Measurements from ENCODE around the gene SUGCT. TPM values are rescaled to one million over a fixed set of nuclear protein-coding genes. Genes with fewer than 3 reads are reported as not detected.

SUGCT gene
- total RNA-seq, 1 experiment from 2014 or later, result 1.6 TPM

DNA sequence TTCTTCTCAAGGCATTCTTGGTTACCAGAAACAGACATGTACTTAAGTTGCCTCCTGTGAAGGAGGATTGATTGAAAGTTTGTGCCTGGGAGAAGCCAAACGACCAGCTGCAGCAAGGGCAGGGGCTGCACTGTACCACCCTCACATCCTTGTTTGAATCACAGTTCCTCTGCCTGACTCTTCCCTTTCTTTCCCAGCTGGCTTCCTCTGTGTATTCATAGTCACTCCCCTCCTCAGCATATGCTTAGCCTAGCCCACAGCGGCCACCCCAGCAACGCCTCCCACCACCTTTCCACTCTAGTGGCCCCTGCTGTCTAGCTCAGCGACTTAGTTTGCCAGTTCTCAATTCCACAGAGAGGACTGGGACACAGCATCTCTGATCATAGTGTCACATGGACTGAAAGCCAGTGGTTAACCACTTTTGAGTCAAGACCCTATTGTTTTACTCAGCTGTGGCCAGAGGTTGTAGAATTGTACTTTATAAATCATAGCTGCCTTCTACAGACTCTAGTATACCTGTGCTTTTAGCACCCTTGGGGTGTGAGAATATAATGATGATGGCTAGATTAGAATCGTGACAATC, 643.0 kb downstream of the SUGCT start:
- H3K27ac Mint-ChIP-seq (ENCODE audit: unreplicated experiment), result no peak overlapping the region
- no TSS peak for BruUV-seq (replicated peaks)
- H3K4me1 Mint-ChIP-seq (ENCODE audit: low read depth, unreplicated experiment), result no peaks in the 10 kb centered on the region
- no peaks in the 10 kb centered on the region for H3K36me3 Mint-ChIP-seq (ENCODE audit: insufficient read depth, unreplicated experiment)
- CTCF ChIA-PET, result no interaction called here
- H3K4me3 Mint-ChIP-seq (ENCODE audit: low read depth, unreplicated experiment), result no peak overlapping the region
- no peaks in the 10 kb centered on the region for H3K9me3 Mint-ChIP-seq (ENCODE audit: low read depth, unreplicated experiment)
- no peak for TF ChIP-seq CTCF (IDR thresholded peaks at IDR 0.05; ENCODE audit: unreplicated experiment)
- intact Hi-C loops (cut with micrococcal nuclease; ENCODE audit: unreplicated experiment), result no loop called here
- no peaks in the 10 kb centered on the region for H3K27me3 Mint-ChIP-seq (ENCODE audit: unreplicated experiment)
- DNase-seq, result no peak

DNA sequence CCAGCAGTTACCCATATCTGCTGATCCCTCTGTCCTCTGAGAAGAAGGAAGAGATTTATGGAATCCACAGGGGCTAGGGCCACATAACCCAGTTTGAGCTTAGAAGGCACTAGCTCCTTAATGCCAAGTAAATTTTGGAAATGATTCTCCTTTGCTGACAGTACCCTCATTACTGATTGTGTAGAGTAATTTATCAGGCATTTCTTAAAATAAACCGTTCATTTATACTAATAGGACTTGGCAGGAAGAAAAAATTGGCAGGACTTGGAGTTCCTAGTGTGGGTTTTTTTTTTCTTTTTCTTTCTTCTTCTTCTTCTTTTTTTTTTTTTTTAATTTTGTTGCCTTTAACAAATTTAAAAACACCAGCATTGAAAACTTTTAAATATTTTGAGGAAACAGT, 645.7 kb downstream of the SUGCT start:
- no peak overlapping the region for H3K27ac Mint-ChIP-seq (ENCODE audit: unreplicated experiment)
- no peaks in the 10 kb centered on the region for H3K4me1 Mint-ChIP-seq (ENCODE audit: low read depth, unreplicated experiment)
- CTCF ChIA-PET, result no interaction called here
- no peaks in the 10 kb centered on the region for H3K36me3 Mint-ChIP-seq (ENCODE audit: insufficient read depth, unreplicated experiment)
- no TSS peak for BruUV-seq (replicated peaks)
- H3K27me3 Mint-ChIP-seq (ENCODE audit: unreplicated experiment), result no peaks in the 10 kb centered on the region
- intact Hi-C loops (cut with micrococcal nuclease; ENCODE audit: unreplicated experiment), result no loop called here
- no peak for DNase-seq
- no peak overlapping the region for H3K4me3 Mint-ChIP-seq (ENCODE audit: low read depth, unreplicated experiment)
- no peaks in the 10 kb centered on the region for H3K9me3 Mint-ChIP-seq (ENCODE audit: low read depth, unreplicated experiment)
- no peak for TF ChIP-seq CTCF (IDR thresholded peaks at IDR 0.05; ENCODE audit: unreplicated experiment)

GRCh38 chr7:40782836-40783235, 648.0 kb downstream of the SUGCT start:
- no peak for TF ChIP-seq CTCF (IDR thresholded peaks at IDR 0.05; ENCODE audit: unreplicated experiment)
- no peaks in the 10 kb centered on the region for H3K36me3 Mint-ChIP-seq (ENCODE audit: insufficient read depth, unreplicated experiment)
- DNase-seq, result no peak
- intact Hi-C loops (cut with micrococcal nuclease; ENCODE audit: unreplicated experiment), result no loop called here
- peaks cover 2% of the 10 kb centered on the region for H3K9me3 Mint-ChIP-seq (ENCODE audit: low read depth, unreplicated experiment)
- CTCF ChIA-PET, result no interaction called here
- no peak overlapping the region for H3K4me3 Mint-ChIP-seq (ENCODE audit: low read depth, unreplicated experiment)
- H3K4me1 Mint-ChIP-seq (ENCODE audit: low read depth, unreplicated experiment), result no peaks in the 10 kb centered on the region
- no peak overlapping the region for H3K27ac Mint-ChIP-seq (ENCODE audit: unreplicated experiment)
- BruUV-seq (replicated peaks), result no TSS peak
- H3K27me3 Mint-ChIP-seq (ENCODE audit: unreplicated experiment), result no peaks in the 10 kb centered on the region

- H3K36me3 Mint-ChIP-seq (ENCODE audit: insufficient read depth, unreplicated experiment), result no peaks in the 10 kb centered on the region
- H3K4me1 Mint-ChIP-seq (ENCODE audit: low read depth, unreplicated experiment), result no peaks in the 10 kb centered on the region
- H3K4me3 Mint-ChIP-seq (ENCODE audit: low read depth, unreplicated experiment), result no peak overlapping the region
- H3K27me3 Mint-ChIP-seq (ENCODE audit: unreplicated experiment), result no peaks in the 10 kb centered on the region
- DNase-seq, result no peak
- CTCF ChIA-PET, result no interaction called here
- no TSS peak for BruUV-seq (replicated peaks)
- intact Hi-C loops (cut with micrococcal nuclease; ENCODE audit: unreplicated experiment), result no loop called here
- H3K27ac Mint-ChIP-seq (ENCODE audit: unreplicated experiment), result no peak overlapping the region
- peaks cover 5% of the 10 kb centered on the region for H3K9me3 Mint-ChIP-seq (ENCODE audit: low read depth, unreplicated experiment)
- TF ChIP-seq CTCF (IDR thresholded peaks at IDR 0.05; ENCODE audit: unreplicated experiment), result no peak
Observed at GRCh38 chr7:40784176-40784575, 649.4 kb downstream of the SUGCT start.

Measured in Calu3 (cell line).